Activated B cell treated with CpG ODN at 0.5 μM for 24 hours (primary cell): ENCODE measurements around the gene CCDC88B. TPM values are rescaled to one million over a fixed set of nuclear protein-coding genes. Genes with fewer than 3 reads are reported as not detected.

Experiments
- ATAC-seq: fragments of 200-7000 bp; cut with Tn5 transposase; one replicate; pipeline ENCODE4 v1.10.0; 2021; ENCODE audit warnings: low read depth, mild to moderate bottlenecking, moderate library complexity
- CTCF ChIA-PET: fragments of 350-600 bp; sonication (Branson Sonifier 250); formaldehyde crosslinking; loops from one replicate; lab custom pipeline; 2021; ENCODE audit warnings: antibody characterized with exemption; lab: Charles Lee
- POLR2A ChIA-PET: fragments of 350-600 bp; sonication (Branson Sonifier 250); formaldehyde crosslinking; loops from one replicate; lab custom pipeline; 2021; ENCODE audit warnings: antibody characterized with exemption; lab: Charles Lee
- DNase-seq: peaks from one replicate; pipeline ENCODE4 v3.0.0; 2022
- H3K27ac Mint-ChIP-seq: one replicate; pipeline ENCODE4 v1.8.0; 2020; ENCODE audit warnings: mixed read lengths
- H3K27me3 Mint-ChIP-seq: one replicate; pipeline ENCODE4 v1.8.0; 2021; ENCODE audit warnings: mixed read lengths
- H3K36me3 Mint-ChIP-seq: one replicate; pipeline ENCODE4 v1.8.0; 2021; ENCODE audit warnings: low read depth, mixed read lengths
- H3K4me1 Mint-ChIP-seq: one replicate; pipeline ENCODE4 v1.8.0; 2021; ENCODE audit warnings: mixed read lengths
- H3K4me3 Mint-ChIP-seq: one replicate; pipeline ENCODE4 v1.8.0; 2020; ENCODE audit warnings: mild to moderate bottlenecking, mixed read lengths
- H3K9me3 Mint-ChIP-seq: one replicate; pipeline ENCODE4 v1.8.0; 2020; ENCODE audit warnings: mixed read lengths
- CTCF ChIP-seq: fragments of 200-600 bp; IDR thresholded peaks from one replicate; pipeline ENCODE4 v1.8.0; 2022; ENCODE audit warnings: antibody characterized with exemption, mild to moderate bottlenecking
- intact Hi-C: fragments of 100-400 bp; cut with micrococcal nuclease; formaldehyde crosslinking; loops from one replicate; pipeline ENCODE4 v1.15.1; 2024
- total RNA-seq: library from RNA; stranded (reverse); gene quantifications from 2 replicates; pipeline ENCODE4 v1.2.3, GENCODE V29; 2022

CCDC88B gene
- total RNA-seq, 1 donor from 2014 or later, result 201 TPM

GRCh38 chr11:64291752-64292459, 48.1 kb upstream of the CCDC88B start:
- Mint-ChIP-seq H3K4me1 (peaks cover 7% of the 10 kb centered on the region), H3K36me3 (no peaks in the 10 kb centered on the region), H3K27ac (no peak overlapping the region), H3K9me3 (no peaks in the 10 kb centered on the region), H3K27me3 (peaks cover 40% of the 10 kb centered on the region), H3K4me3 (peak overlapping the region; percentile 59)
- peak; percentile 55 for ATAC-seq
- ChIA-PET CTCF (interaction anchor here (0.8 to 1.0 kb wide), 2 partner anchors 9 kb away, joined by 3 to 4 read pairs; partner anchors contain the start of gene CATSPERZ), POLR2A (interaction anchor here (0.5 to 1.5 kb wide), 2 partner anchors 50 to 65 kb away, joined by 3 read pairs; no protein-coding TSS in a partner anchor)
- DNase-seq, result no peak
- intact Hi-C loops, result no loop called here
- no peak for TF ChIP-seq CTCF

GRCh38 chr11:64292460-64293254, 47.3 kb upstream of the CCDC88B start:
- peaks cover 47% of the 10 kb centered on the region for H3K27me3 Mint-ChIP-seq
- H3K9me3 Mint-ChIP-seq, result no peaks in the 10 kb centered on the region
- no peak overlapping the region for H3K27ac Mint-ChIP-seq
- POLR2A ChIA-PET, result interaction anchor here (0.5 to 1.5 kb wide), 3 partner anchors 26 to 64 kb away, joined by 3 read pairs; no protein-coding TSS in a partner anchor
- DNase-seq (no peak), ATAC-seq (peak; percentile 34)
- CTCF ChIA-PET, result interaction anchor here (0.8 to 2.3 kb wide), 4 partner anchors 8 to 88 kb away, joined by 3 to 7 read pairs (median 4); partner anchors contain the start of gene CATSPERZ
- intact Hi-C loops, result no loop called here
- peak overlapping the region; percentile 59 for H3K4me3 Mint-ChIP-seq
- H3K36me3 Mint-ChIP-seq, result no peaks in the 10 kb centered on the region
- H3K4me1 Mint-ChIP-seq, result peaks cover 10% of the 10 kb centered on the region
- TF ChIP-seq CTCF, result no peak

DNA sequence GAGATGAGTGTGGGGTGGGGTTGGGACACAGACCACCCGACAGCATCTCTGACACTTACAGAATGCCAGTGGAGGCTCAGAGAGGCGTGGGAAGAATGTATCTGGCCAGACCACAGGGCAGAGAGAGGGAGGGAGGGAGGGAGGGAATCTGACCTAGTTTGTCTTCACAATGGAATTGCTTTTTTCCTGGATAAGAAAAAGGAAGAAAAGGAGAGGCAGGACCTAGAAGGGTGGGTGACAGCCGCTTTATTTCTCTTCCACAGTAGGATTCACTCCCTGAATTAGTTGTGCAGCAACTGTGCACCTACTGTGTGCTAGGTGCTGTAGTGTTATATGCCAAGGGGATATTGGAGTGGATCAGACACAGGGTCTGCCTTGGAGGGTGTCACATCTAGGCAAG, 45.2 kb upstream of the CCDC88B start:
- Mint-ChIP-seq H3K27me3 (peaks cover 57% of the 10 kb centered on the region), H3K36me3 (no peaks in the 10 kb centered on the region), H3K27ac (no peak overlapping the region), H3K4me3 (no peak overlapping the region), H3K9me3 (no peaks in the 10 kb centered on the region), H3K4me1 (peaks cover 16% of the 10 kb centered on the region)
- TF ChIP-seq CTCF, result no peak
- no peak for ATAC-seq
- intact Hi-C loops, result no loop called here
- ChIA-PET POLR2A (interaction anchor here (0.7 kb wide), 1 partner anchor 46 kb away, joined by 7 read pairs; no protein-coding TSS in a partner anchor), CTCF (interaction anchor here (2.3 kb wide), 1 partner anchor 90 kb away, joined by 7 read pairs; no protein-coding TSS in a partner anchor)
- DNase-seq, result no peak

- peaks cover 57% of the 10 kb centered on the region for H3K27me3 Mint-ChIP-seq
- no peak overlapping the region for H3K4me3 Mint-ChIP-seq
- TF ChIP-seq CTCF, result no peak
- intact Hi-C loops, result no loop called here
- no peak overlapping the region for H3K27ac Mint-ChIP-seq
- ChIA-PET POLR2A (no interaction called here), CTCF (no interaction called here)
- peaks cover 23% of the 10 kb centered on the region for H3K4me1 Mint-ChIP-seq
- H3K9me3 Mint-ChIP-seq, result no peaks in the 10 kb centered on the region
- H3K36me3 Mint-ChIP-seq, result no peaks in the 10 kb centered on the region
- ATAC-seq (no peak), DNase-seq (no peak)
These were observed 44.2 kb upstream of the CCDC88B start for GRCh38 chr11:64295760-64296159.

- no peak for ATAC-seq
- H3K4me1 Mint-ChIP-seq, result peaks cover 25% of the 10 kb centered on the region
- CTCF ChIA-PET, result no interaction called here
- H3K27ac Mint-ChIP-seq, result no peak overlapping the region
- no peak for TF ChIP-seq CTCF
- intact Hi-C loops, result no loop called here
- H3K27me3 Mint-ChIP-seq, result peaks cover 58% of the 10 kb centered on the region
- POLR2A ChIA-PET, result no interaction called here
- no peaks in the 10 kb centered on the region for H3K9me3 Mint-ChIP-seq
- no peaks in the 10 kb centered on the region for H3K36me3 Mint-ChIP-seq
- no peak for DNase-seq
- H3K4me3 Mint-ChIP-seq, result no peak overlapping the region
These were observed 43.8 kb upstream of the CCDC88B start for GRCh38 chr11:64296236-64296635.
